Activated CD4-positive, alpha-beta T cell treated with anti-CD3 and anti-CD28 coated beads, Interleukin-2, amount 50 U/mL, for 16 hours (primary cell): ENCODE measurements around the gene DMD.
"Not testable (repeated sequence)": the region's sequence is repeated elsewhere in the genome, so short reads cannot be mapped to it uniquely, and the experiment has no call there.

Experiments
- DNase-seq: peaks from one replicate; pipeline ENCODE4 v3.0.0-alpha.2; 2020

DMD gene

GRCh38 chrX:31487951-31488350, 1723.4 kb downstream of the DMD start:
- no peak for DNase-seq

- no peak for DNase-seq
Measured at GRCh38 chrX:31483336-31483735, 1728.0 kb downstream of the DMD start.

DNA sequence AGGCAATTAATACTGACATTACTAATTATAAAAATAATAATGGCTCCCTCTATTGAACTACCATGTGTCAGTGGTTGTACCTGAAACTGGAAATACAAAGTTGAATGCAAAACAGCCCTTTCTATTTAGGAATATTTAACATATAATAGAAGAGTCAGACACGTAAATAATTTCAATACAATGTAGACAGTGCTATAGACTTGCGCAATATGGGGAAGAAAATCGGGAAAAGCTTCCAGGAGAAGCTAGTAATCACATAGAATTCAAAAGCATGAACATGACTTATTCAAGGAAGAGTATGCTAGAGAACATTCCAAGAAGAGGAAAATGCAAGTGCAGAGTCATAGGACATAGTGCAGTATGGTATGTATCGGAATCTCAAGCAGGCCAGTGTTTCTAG, 1730.7 kb downstream of the DMD start:
- DNase-seq: no peak

GRCh38 chrX:31471229-31471628, 1740.1 kb downstream of the DMD start:
- no peak for DNase-seq

DNA sequence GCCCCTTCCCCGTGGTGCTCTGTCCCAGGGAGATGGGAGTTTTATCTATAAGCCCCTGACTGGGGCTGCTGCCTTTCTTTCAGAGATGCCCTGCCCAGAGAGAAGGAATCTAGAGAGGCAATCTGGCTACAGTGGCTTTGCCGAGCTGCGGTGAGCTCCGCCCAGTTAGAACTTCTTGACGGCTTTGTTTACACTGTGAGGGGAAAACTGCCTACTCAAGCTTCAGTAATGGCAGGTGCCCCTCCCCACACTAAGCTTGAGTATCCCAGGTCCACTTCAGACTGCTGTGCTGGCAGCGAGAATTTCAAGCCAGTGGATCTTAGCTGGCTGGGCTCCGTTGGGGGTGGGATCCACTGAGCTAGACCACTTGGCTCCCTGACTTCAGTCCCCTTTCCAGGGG, 1740.6 kb downstream of the DMD start:
- DNase-seq: not testable (repeated sequence)

DNA sequence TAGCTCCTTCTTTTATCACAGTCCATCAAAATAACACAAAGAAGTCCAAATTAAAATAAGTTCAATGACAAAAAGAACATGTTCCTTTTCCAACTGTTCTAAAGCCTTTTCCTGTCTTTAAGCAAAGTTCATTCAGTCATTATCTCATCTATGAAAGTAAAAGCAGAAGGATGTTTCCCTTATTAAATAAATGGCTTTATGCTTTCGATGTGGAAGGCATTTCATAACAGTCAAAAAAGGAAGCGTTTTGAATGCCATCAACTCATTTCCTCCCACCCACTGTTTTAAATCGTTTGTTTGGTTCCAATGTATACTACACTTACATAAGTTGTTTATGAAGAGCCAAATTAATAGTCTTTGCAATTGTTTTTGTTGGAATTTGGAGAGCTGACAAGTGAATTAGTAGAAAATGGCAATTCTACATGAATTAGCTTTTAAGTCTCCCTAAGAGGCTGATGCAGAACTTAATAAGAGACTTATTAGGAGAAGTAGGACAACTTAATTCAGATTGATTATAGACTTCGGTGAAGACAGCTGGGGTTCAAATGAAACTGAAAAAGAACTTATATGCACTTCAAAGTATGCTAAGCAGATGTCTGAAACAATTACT, 1746.9 kb downstream of the DMD start:
- no peak for DNase-seq

DNA sequence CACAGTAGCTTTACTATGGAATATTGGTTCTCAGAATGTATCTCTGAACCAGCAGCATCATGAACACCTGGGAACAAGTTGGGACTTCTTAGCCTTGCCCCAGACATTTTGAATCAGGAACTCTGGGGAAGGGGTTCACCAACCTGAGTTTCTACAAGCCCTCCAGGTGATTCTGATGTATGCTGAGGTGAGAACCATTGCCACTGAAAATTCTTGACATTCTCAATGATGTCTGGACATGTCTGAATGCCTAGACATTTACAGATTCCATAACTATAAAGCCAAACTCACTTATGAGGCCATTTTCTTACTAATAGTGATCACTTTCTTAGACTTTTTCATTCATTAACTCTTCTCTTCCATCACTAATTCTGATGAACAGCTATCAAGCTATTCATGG, 1750.1 kb downstream of the DMD start:
- no peak for DNase-seq

DNA sequence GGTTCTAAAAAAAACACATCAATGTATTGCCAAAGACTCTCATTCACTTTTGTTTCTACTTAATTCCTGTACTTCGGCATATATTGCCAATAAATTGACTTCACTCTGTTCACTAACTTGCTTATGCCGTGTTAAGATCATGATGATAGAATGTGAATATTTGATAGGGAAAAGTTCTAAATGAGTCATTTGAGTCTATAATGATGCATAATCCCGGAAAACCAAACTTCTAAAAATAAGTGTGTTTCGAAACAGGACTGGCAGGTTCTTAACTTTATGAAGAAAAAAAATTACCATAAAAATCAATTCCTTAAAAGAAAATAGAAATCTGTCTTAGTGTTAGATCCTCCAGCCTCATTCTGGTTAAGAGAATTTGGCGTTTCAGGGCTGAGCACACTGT, 1752.0 kb downstream of the DMD start:
- no peak for DNase-seq

GRCh38 chrX:31449965-31450364, 1761.4 kb downstream of the DMD start:
- DNase-seq: no peak

DNA sequence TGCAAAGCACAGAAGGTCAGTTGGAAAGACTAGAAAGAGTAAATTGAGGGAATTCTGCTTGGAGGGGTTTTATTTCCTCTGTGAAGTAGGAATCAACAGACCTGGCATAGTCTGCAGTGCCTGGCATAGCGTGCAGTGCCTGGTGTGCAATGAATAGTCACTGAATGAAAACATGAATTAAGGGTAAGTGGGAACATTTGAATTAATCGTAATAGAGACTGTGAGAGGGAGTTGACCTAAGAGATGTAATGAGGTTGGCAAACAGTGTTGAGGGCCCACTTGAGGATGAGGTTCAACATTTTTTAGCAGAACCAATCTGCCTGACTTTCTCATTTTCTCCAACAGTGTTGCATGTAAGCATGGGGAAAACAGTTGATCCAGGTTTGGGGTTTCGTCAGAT, 1762.3 kb downstream of the DMD start:
- no peak for DNase-seq

DNA sequence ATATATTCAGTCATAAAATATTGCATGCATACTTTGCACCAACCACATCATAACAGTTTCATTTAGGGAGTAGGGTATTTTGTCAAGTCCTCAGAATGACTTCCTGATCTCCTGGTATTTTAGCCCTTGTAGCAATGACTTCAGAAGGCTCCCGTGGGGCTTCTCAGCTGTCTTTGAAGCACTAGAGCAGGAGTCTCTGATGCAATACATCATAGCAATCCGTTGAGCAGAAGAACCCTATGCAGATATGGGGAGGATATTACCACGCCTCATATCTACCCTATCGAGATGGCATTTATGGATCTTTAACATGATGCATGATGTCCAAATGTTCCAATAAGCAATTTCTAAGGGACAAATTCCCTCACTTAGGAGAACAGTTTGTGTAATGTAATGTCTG, 1765.8 kb downstream of the DMD start:
- DNase-seq: no peak

DNA sequence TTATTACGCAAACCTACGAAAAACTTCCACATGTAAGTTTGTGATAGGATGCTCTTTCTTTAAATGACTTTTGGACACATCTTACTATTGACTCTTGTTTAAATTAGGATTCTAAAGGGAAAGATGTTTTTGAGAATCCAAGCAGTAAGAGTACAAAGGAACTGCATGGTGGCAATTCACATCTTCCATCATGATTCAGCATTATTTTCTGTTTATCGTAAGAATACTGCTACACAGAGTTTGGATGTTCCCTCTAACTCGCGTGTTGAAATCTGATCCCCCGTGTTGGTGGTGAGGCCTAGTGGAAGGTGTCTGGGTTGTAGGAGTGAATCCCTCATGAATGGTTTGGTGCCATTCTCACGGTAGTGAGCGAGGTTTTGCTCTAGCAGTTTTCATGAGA, 1767.7 kb downstream of the DMD start:
- no peak for DNase-seq

DNA sequence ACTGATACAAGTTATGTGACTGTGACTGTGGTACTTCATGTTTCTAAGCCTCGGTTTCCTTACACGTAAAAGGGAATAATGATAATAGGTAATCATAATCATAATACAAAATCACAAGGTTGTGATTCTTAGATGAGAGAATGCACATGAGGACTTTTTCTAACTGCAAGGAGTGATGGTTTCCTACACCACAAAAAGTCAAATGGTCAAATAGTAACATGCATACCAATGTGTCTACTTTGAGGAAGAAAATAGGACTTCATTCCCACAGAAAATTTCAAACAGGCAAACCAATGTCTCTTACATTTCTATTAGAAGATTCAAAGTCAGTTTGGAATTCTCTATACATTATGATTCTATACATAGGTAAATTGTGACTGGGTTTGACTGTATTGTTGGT, 1770.8 kb downstream of the DMD start:
- no peak for DNase-seq

DNA sequence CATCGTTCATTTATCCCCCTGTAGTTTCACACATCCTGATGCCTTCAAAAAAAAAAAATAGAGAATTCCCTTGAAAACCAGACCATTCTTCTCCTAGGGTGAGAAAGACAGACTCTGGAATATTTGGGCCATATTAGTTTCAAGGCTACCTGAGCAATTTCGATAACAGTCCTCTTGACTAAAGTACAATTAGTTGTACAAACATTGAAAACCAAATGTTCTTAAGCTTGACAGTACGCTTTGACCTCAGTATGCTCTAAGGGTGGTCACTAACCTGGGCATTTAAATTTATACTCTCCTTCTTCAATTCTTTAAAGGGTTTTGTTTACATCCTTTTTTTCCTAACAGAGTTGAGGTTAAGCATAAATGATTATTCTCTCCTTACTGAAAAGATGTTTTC, 1774.9 kb downstream of the DMD start:
- DNase-seq: no peak

DNA sequence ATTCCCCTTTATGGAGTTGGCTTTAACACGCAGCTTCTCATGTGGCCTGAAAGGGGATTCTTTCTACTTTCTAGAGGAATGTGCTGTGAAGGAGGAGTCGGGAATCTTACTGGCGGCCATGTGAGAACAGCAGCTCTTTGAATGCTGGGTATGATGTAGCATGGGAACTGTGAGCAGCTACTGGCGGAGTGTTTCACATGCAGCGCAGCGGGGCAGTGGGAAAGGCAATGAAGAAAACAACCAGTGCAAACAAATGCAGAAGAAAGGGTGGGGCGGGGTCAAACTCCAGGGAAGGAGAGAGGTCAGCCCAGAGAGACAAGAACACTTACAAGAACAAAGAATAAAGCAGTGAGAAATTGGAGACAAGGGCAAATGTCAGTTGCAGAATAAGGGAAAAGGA, 1775.8 kb downstream of the DMD start:
- no peak for DNase-seq

DNA sequence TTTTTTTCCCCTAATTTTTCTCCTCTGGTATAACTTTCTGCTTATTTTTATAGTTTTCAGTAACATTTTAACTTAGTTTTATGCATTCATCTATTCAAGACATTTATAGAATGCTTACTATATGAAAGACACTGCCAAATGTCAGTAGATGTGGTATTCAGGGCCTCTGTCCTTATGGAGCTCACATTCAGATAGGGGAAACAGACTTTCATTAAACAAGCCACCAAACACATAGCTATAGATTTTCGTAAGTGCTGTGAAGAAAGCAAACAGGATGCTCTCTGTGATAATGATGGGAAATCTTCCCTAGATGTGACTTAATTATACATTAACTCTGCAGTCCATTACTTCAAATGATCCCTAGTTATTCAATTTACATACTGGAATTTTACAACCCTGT, 1777.5 kb downstream of the DMD start:
- no peak for DNase-seq

- no peak for DNase-seq
Measured at GRCh38 chrX:31429915-31430314, 1781.4 kb downstream of the DMD start.

DNA sequence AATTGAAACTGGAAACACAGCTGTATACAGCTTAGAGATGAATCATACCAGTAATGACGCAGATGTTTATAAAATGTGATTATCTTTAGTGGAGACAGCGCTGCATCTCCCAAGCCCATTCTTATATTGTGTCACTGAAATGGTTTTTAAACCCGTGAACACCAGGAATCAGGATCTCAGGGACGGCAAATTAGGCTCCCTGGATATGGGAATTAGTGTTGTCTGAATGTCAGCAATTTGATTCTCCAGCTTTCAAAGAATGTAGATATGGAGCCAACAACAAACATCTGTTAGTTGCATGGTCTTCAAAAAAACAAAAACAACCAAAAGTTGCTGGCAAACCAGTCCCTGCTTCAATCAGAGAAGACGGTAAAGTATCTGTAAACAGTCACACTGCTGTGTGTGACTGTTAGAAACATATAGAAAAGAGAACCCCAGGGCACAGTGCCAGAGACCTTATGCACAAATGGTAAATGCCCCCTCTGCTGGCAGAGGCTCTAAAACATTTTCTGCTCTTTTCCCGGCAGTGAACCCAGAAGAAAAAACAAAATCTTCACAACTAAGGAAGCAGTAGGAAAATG, 1787.7 kb downstream of the DMD start:
- DNase-seq: peak; percentile 24

DNA sequence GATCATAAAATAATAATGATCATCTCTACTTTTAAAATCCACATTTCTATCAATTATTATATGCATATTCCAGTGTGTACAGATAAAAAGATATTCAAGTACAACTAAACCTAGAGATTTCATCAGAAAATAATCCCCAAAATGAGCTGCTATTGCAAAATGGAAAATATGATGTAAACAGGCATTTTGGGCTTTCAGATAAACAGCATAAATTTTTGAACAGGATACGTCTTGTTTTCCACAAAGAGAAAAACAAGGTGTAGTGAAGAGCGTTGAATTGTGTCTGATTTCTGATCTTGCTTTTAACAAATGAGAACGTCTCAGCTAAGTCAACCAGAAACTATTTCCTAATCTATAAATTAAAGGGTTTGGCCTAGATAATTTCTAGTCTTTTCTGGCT, 1789.9 kb downstream of the DMD start:
- no peak for DNase-seq

DNA sequence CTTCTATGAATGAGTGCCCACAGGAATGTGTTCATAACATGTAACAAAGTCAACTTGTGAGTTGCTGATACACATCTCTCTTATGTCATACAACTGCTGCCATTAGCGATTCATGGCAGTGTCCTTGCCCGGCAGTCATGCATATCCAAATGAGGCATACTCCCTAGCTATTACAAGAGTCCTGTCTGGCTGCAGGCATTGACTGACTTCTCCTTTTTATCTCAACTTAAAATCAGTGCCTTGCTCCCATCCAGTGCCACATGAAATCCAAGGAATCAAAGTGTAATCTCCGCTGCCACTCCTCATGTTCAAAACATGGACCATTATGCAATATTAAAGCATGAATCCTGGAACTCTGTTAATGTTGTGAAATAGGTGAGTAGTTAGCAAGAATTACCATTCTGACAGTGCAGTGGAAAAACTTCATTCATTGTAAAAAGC, 1790.6 kb downstream of the DMD start:
- no peak for DNase-seq

DNA sequence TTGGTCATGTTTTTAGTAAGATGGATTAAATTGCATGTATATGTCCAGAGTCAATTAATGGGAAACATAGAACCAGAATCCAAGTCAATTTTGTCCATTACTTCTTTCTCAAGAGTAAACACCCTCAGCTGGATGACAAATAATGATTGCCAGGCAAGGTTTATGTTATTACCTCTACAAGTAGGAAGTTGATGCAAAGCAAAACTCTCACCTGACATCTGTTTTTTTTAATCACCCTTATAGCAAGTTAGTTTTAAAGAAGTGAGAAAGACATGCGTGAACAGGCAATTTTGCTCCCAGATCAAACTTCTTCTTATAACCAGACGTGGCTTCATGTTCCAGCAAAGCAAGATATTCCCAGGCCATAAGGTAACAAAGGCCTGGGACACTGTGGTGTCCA, 1791.0 kb downstream of the DMD start:
- DNase-seq: no peak

DNA sequence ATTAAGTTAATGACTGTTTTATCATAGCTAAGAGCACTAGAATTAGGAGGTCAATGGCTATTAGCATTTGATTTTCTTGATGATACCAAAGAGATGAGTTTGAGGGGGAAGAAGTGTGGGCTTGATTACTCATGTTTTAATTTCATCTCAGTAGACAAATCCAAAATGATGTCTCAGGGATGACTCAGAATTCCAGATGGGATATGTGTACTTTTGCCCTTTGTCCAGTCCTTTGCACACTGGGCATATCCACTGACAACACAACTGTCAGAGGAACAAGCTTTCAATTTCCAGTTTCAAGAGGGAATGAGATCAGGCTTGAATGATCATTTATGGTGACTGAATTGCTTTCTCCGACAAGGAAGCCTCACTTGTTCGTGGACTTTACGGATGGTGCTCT, 1814.2 kb downstream of the DMD start:
- DNase-seq: no peak

GRCh38 chrX:31392513-31392912, 1818.8 kb downstream of the DMD start:
- no peak for DNase-seq

DNA sequence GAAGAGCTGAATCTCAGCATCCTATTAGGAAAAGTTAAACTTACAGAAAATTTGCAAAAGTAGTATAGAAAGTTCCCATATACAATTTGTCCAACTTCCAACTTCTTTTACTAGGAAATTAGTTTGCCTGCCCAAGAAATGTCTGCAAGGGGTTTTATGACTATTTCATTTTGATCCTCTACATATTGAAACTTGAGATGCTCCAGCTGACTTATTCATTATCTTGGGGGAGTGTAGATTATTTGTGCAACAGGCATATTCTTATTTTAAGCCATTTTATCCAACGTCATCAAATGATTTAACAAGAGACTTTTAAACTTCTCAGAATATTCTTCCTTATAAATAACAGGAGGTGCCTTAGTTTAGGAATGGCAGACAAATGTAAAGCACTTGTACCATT, 1822.4 kb downstream of the DMD start:
- no peak for DNase-seq

DNA sequence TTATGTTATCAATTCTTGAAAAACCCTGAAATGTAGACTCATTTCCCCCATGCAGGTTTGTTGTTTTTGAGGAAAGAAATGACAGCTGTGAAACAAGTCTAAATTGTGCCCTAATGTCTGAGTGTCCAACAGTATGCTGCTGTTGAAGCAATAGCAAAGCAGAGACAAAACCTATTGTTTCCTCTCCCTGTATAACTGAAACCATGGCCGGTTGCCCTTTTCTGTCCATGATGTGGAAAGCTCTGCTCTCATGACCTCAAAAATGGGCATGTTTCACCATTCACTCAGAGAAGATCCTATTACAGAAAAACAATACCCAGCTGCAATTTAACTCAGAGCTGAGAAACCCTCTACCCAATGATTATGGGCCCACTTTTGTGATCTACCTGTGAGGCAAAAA, 1826.9 kb downstream of the DMD start:
- DNase-seq: no peak
